Endothelial cell of umbilical vein (primary cell): ENCODE measurements around the gene PTGDR2. TPM values are rescaled to one million over a fixed set of nuclear protein-coding genes. Genes with fewer than 3 reads are reported as not detected.

ENCODE experiments used
- BruUV-seq: library from RNA; stranded (reverse); fragments of 400-500 nt; replicated peaks from 2 replicates; lab custom pipeline; 2021; lab: Mats Ljungman, UMichigan
- CTCF ChIA-PET: fragments of 300-600, 350-600 bp; sonication (Branson Sonifier 250); formaldehyde crosslinking; loops from one replicate; lab custom pipeline; 2021; ENCODE audit warnings: antibody characterized with exemption, inconsistent platforms; lab: Charles Lee
- POLR2A ChIA-PET: fragments of 300-600, 350-600 bp; sonication (Branson Sonifier 250); formaldehyde crosslinking; loops from one replicate; lab custom pipeline; 2021; ENCODE audit warnings: antibody characterized with exemption, inconsistent platforms; lab: Charles Lee
- DNase-seq: peaks from one replicate; pipeline ENCODE4 v3.0.0-alpha.2; 2011; ENCODE audit warnings: low read depth, low spot score
- FAIRE-seq: peaks from 2 replicates; lab custom pipeline; 2011; peaks lifted over from hg19 to GRCh38; lab: Jason Lieb, UNC
- H2AFZ ChIP-seq: 2 replicates; pipeline ENCODE4 v1.6.0; 2012; ENCODE audit warnings: low read depth, low read length, control low read depth, inconsistent platforms
- H3K27ac ChIP-seq: 2 replicates; pipeline ENCODE4 v1.5.1; 2011; ENCODE audit warnings: low read depth, mild to moderate bottlenecking, control low read depth, low read length, moderate library complexity; ENCODE audit not compliant: insufficient read depth
- H3K27me3 ChIP-seq, 2 experiments: 2 replicates each; pipeline versions ENCODE4 v1.6.0 to v1.6.1; 2011; ENCODE audit warnings: low read length in 2 of 2, mixed read lengths in 1 of 2; ENCODE audit not compliant: control insufficient read depth in 2 of 2, insufficient read depth in 2 of 2
- H3K36me3 ChIP-seq, 2 experiments: 2 replicates in 1 of 2; 3 replicates in 1 of 2; pipeline ENCODE4 v1.5.1; 2011; ENCODE audit warnings: low read length in 2 of 2, mild to moderate bottlenecking in 1 of 2, moderate library complexity in 1 of 2; ENCODE audit not compliant: control insufficient read depth in 2 of 2, insufficient read depth in 2 of 2; ENCODE audit errors: extremely low read depth in 1 of 2
- H3K4me1 ChIP-seq: 3 replicates; pipeline ENCODE4 v1.5.1; 2011; ENCODE audit warnings: mild to moderate bottlenecking, low read length; ENCODE audit not compliant: control insufficient read depth, insufficient read depth; ENCODE audit errors: extremely low read depth
- H3K4me2 ChIP-seq: 2 replicates; pipeline ENCODE4 v1.6.1; 2011; ENCODE audit warnings: low read length, control low read depth, mixed read lengths; ENCODE audit not compliant: insufficient read depth
- H3K4me3 ChIP-seq, 3 experiments: fragments of 200-600 bp in 1 of 3; sonication (generic), shearing (Covaris generic) in 1 of 3; replicated peaks in 1 of 3; 2 replicates each; pipeline ENCODE4 v1.5.1; 2011 to 2016; ENCODE audit warnings: control low read depth in 3 of 3, low read length in 3 of 3, mild to moderate bottlenecking in 2 of 3, inconsistent platforms in 1 of 3, low read depth in 1 of 3, moderate library complexity in 1 of 3; ENCODE audit not compliant: insufficient read depth in 1 of 3
- H3K79me2 ChIP-seq: 2 replicates; pipeline ENCODE4 v1.6.0; 2012; ENCODE audit warnings: low read length, inconsistent platforms; ENCODE audit not compliant: control insufficient read depth, insufficient read depth
- H3K9ac ChIP-seq: replicated peaks from 2 replicates; pipeline ENCODE3; 2011; ENCODE audit warnings: low read length, control low read depth; ENCODE audit not compliant: insufficient read depth; ENCODE audit errors: extremely low read depth
- H3K9me1 ChIP-seq: replicated peaks from 3 replicates; pipeline ENCODE4 v1.6.0; 2011; ENCODE audit warnings: mild to moderate bottlenecking, low read length; ENCODE audit not compliant: control insufficient read depth, insufficient read depth; ENCODE audit errors: extremely low read depth
- H3K9me3 ChIP-seq: replicated peaks from 2 replicates; pipeline ENCODE4 v1.5.1; 2012; ENCODE audit warnings: low read length, inconsistent platforms; ENCODE audit not compliant: control insufficient read depth, insufficient read depth
- H4K20me1 ChIP-seq: replicated peaks from 2 replicates; pipeline ENCODE3; 2011; ENCODE audit warnings: mild to moderate bottlenecking, low read length; ENCODE audit not compliant: control insufficient read depth, insufficient read depth; ENCODE audit errors: extremely low read depth
- CTCF ChIP-seq, 2 donors: IDR thresholded peaks; 1 replicate in 1 of 2; 2 replicates in 1 of 2; pipeline ENCODE4 v1.5.1; 2011; ENCODE audit warnings: low read length in 2 of 2, mild to moderate bottlenecking in 2 of 2, moderate library complexity in 2 of 2, control low read depth in 1 of 2, inconsistent platforms in 1 of 2, low read depth in 1 of 2; ENCODE audit not compliant: insufficient read depth in 1 of 2; ENCODE audit errors: extremely low read depth in 1 of 2
- EZH2 ChIP-seq: IDR thresholded peaks from 2 replicates; pipeline ENCODE4 v1.6.1; 2012; ENCODE audit warnings: borderline replicate concordance, low read depth, mild to moderate bottlenecking, moderate library complexity, low read length, inconsistent platforms; ENCODE audit not compliant: severe bottlenecking
- FOS ChIP-seq: IDR thresholded peaks from 2 replicates; pipeline ENCODE4 v1.6.1; 2011; ENCODE audit warnings: mild to moderate bottlenecking, low read length, moderate library complexity, borderline replicate concordance; ENCODE audit not compliant: insufficient read depth
- GATA2 ChIP-seq: IDR thresholded peaks from 2 replicates; pipeline ENCODE4 v1.7.0; 2011; ENCODE audit warnings: low read depth, mild to moderate bottlenecking, moderate library complexity, mixed read lengths, low read length; ENCODE audit not compliant: insufficient read length, insufficient read depth
- JUN ChIP-seq: IDR thresholded peaks from 2 replicates; pipeline ENCODE4 v1.6.1; 2011; ENCODE audit warnings: borderline replicate concordance, low read depth; ENCODE audit not compliant: insufficient read length, insufficient read depth
- MAX ChIP-seq: IDR thresholded peaks from 2 replicates; pipeline ENCODE4 v1.6.1; 2011; ENCODE audit not compliant: insufficient read depth, insufficient read length
- MYC ChIP-seq: IDR thresholded peaks from one replicate; pipeline ENCODE4 v1.6.1; 2011; ENCODE audit warnings: mild to moderate bottlenecking, low read depth, low read length
- POLR2A ChIP-seq: IDR thresholded peaks from 2 replicates; pipeline ENCODE4 v1.6.1; 2012; ENCODE audit warnings: low read depth, mild to moderate bottlenecking, control low read depth, low read length
- POLR2AphosphoS5 ChIP-seq: IDR thresholded peaks from 2 replicates; pipeline ENCODE4 v1.6.1; 2012; ENCODE audit warnings: low read depth, mild to moderate bottlenecking, control low read depth, low read length, moderate library complexity; ENCODE audit not compliant: insufficient read depth
- dilution Hi-C: fragments of 300-500 bp; cut with MboI; formaldehyde crosslinking; loops from one replicate; pipeline ENCODE4 v1.15.0; 2019; ENCODE audit warnings: low sequenced_read_pairs; ENCODE audit not compliant: extremely low pct_ligation_motif_present
- intact Hi-C: fragments of 100-400 bp; cut with micrococcal nuclease; formaldehyde crosslinking; loops from one replicate; pipeline ENCODE4 v1.10.0; 2022
- polyA plus RNA-seq, 4 experiments: library from polyadenylated mRNA; depleted of rRNA in 3 of 4; stranded (reverse) in 3 of 4; unstranded in 1 of 4; fragments of >200 nt; gene quantifications; 2 replicates each; pipeline versions ENCODE4 v1.2.1 to v1.2.3, GENCODE V29; 2011 to 2012; ENCODE audit warnings: missing spikeins in 1 of 4
- total RNA-seq: library from RNA; stranded (reverse); gene quantifications from 2 replicates; pipeline ENCODE4 v1.2.3, GENCODE V29; 2021

Gene PTGDR2
- total and polyA plus RNA-seq, 2 donors (not counting 3 experiments of a cell fraction or from before 2014, with no cell fraction given) = 0.15 TPM; not detected in 1

GRCh38 chr11:60878245-60879101 lies 22.7 kb upstream of the PTGDR2 start:
- H2AFZ ChIP-seq = no peak overlapping the region
- dilution Hi-C loops = no loop called here
- ChIA-PET CTCF (interaction anchor here (0.7 to 1.7 kb wide), 2 partner anchors 9 to 21 kb away, joined by 3 to 8 read pairs; no protein-coding TSS in a partner anchor), POLR2A (no interaction called here)
- no peak overlapping the region for H3K4me3 ChIP-seq
- no peaks in the 10 kb centered on the region for H4K20me1 ChIP-seq
- no peaks in the 10 kb centered on the region for H3K4me1 ChIP-seq
- no peaks in the 10 kb centered on the region for H3K9me3 ChIP-seq
- BruUV-seq = no TSS peak
- DNase-seq (no peak), FAIRE-seq (no peak)
- no peaks in the 10 kb centered on the region for H3K36me3 ChIP-seq
- no peaks in the 10 kb centered on the region for H3K79me2 ChIP-seq
- intact Hi-C loops = no loop called here
- no peak overlapping the region for H3K27ac ChIP-seq
- no peaks in the 10 kb centered on the region for H3K27me3 ChIP-seq
- H3K4me2 ChIP-seq = no peak overlapping the region
- no peak for TF ChIP-seq EZH2
- no peak for TF ChIP-seq JUN
- no peak for TF ChIP-seq MYC
- no peak for TF ChIP-seq MAX
- TF ChIP-seq GATA2 = no peak
- TF ChIP-seq POLR2AphosphoS5 = no peak
- TF ChIP-seq FOS = no peak
- no peak for TF ChIP-seq POLR2A
- no peak for TF ChIP-seq CTCF (IDR thresholded peaks at IDR 0.05; ENCODE audit: extremely low read depth in 1 of 2, insufficient read depth in 1 of 2, low read depth in 1 of 2, low read length in 2 of 2)
- H3K9ac ChIP-seq = no peak overlapping the region
- no peaks in the 10 kb centered on the region for H3K9me1 ChIP-seq
